HepG2 (cell line): ENCODE results near the gene RBM45.

Experiments used
- ATF2 ChIP-seq: sonication (generic); formaldehyde crosslinking; IDR thresholded peaks from 2 replicates; pipeline ENCODE4 v1.4.0; 2020; ENCODE audit warnings: missing genetic modification reagents
- CHD2 ChIP-seq: IDR thresholded peaks from 2 replicates; pipeline ENCODE4 v1.6.1; 2011; ENCODE audit warnings: low read depth, low read length, improper control_type of control experiment
- CHD4 ChIP-seq: fragments of 200-600 bp; sonication (generic); IDR thresholded peaks from 2 replicates; pipeline ENCODE4 v1.7.0; 2017; ENCODE audit warnings: mild to moderate bottlenecking, low read length, borderline replicate concordance
- CTCF ChIP-seq: sonication (generic); formaldehyde crosslinking; IDR thresholded peaks from 2 replicates; pipeline ENCODE4 v1.5.0; 2020; ENCODE audit warnings: mild to moderate bottlenecking, missing genetic modification reagents, moderate library complexity
- FOSL2 ChIP-seq: sonication (generic); formaldehyde crosslinking; IDR thresholded peaks from 2 replicates; pipeline ENCODE4 v1.4.0; 2020; ENCODE audit warnings: missing genetic modification reagents
- HNRNPL ChIP-seq: fragments of 200-400 bp; formaldehyde crosslinking; IDR thresholded peaks from 2 replicates; pipeline ENCODE4 v1.6.1; 2017; ENCODE audit warnings: mild to moderate bottlenecking, low read depth, low read length
- KDM1A ChIP-seq: IDR thresholded peaks from 2 replicates; pipeline ENCODE4 v1.6.1; 2016; ENCODE audit warnings: missing compliant biosample characterization
- MAZ ChIP-seq, 2 experiments: sonication (generic) in 1 of 2; formaldehyde crosslinking in 1 of 2; IDR thresholded peaks; 2 replicates each; pipeline versions ENCODE4 v1.5.0 to v1.6.1; 2012 to 2020; ENCODE audit warnings: low read depth in 2 of 2, mild to moderate bottlenecking in 2 of 2, borderline replicate concordance in 1 of 2, improper control_type of control experiment in 1 of 2, low read length in 1 of 2, missing genetic modification reagents in 1 of 2, moderate library complexity in 1 of 2
- MYC ChIP-seq: sonication (generic); formaldehyde crosslinking; IDR thresholded peaks from 2 replicates; pipeline ENCODE4 v1.9.0; 2021; ENCODE audit warnings: missing genetic modification reagents, borderline replicate concordance
- POLR2A ChIP-seq, 2 experiments: IDR thresholded peaks; 2 replicates each; pipeline ENCODE4 v1.6.1; 2011; ENCODE audit warnings: low read depth in 2 of 2, low read length in 2 of 2, mild to moderate bottlenecking in 1 of 2, moderate library complexity in 1 of 2; ENCODE audit not compliant: insufficient read depth in 1 of 2
- RFX5 ChIP-seq: IDR thresholded peaks from 2 replicates; pipeline ENCODE4 v1.6.1; 2011; ENCODE audit warnings: low read depth, low read length, improper control_type of control experiment
- TMF1 ChIP-seq: sonication (generic); formaldehyde crosslinking; IDR thresholded peaks from 2 replicates; pipeline ENCODE4 v1.8.1; 2022; ENCODE audit warnings: low read depth, missing genetic modification reagents
- ZFX ChIP-seq: sonication (generic); formaldehyde crosslinking; IDR thresholded peaks from 2 replicates; pipeline ENCODE4 v1.4.0; 2020; ENCODE audit warnings: mild to moderate bottlenecking, low read depth, missing genetic modification reagents, moderate library complexity
- ZSCAN20 ChIP-seq: sonication (generic); formaldehyde crosslinking; IDR thresholded peaks from 2 replicates; pipeline ENCODE4 v1.4.0; 2020; ENCODE audit warnings: missing genetic modification reagents, mild to moderate bottlenecking, borderline replicate concordance

GRCh38 chr2:178111743-178112142 lies 494 bp upstream of the RBM45 start:
- no peak for TF ChIP-seq POLR2A (IDR thresholded peaks at IDR 0.05; ENCODE audit: insufficient read depth in 1 of 2, low read depth in 2 of 2, low read length in 2 of 2)
- no peak for TF ChIP-seq CTCF (CRISPR knock-in tag)
- TF ChIP-seq KDM1A (CRISPR knock-in tag) = no peak
- no peak for TF ChIP-seq MYC (CRISPR knock-in tag)
- no peak for TF ChIP-seq CHD2
- no peak for TF ChIP-seq ZSCAN20 (CRISPR knock-in tag)
- no peak for TF ChIP-seq TMF1 (CRISPR knock-in tag)
- no peak for TF ChIP-seq RFX5
- no peak for TF ChIP-seq MAZ (IDR thresholded peaks at IDR 0.05; ENCODE audit: borderline replicate concordance, low read depth, low read length)
- TF ChIP-seq MAZ (CRISPR knock-in tag; IDR thresholded peaks at IDR 0.05; ENCODE audit: low read depth) = no peak
- no peak for TF ChIP-seq FOSL2
- TF ChIP-seq HNRNPL = no peak
- TF ChIP-seq ZFX (CRISPR knock-in tag) = no peak
- TF ChIP-seq CHD4 = no peak
- TF ChIP-seq ATF2 (CRISPR knock-in tag) = no peak
